HG03196 (cell line): Measurements from ENCODE around the gene LRRC66.

Source experiments
- ATAC-seq: cut with Tn5 transposase; IDR thresholded peaks from one replicate; pipeline ENCODE4 v1.9.1; 2021; ENCODE audit not compliant: unreplicated experiment

Gene LRRC66

GRCh38 chr4:52012651-52013050, 7.5 kb downstream of the LRRC66 start:
- ATAC-seq = no peak

GRCh38 chr4:52010986-52011385, 9.2 kb downstream of the LRRC66 start:
- ATAC-seq = no peak

GRCh38 chr4:52006887-52007286, 13.3 kb downstream of the LRRC66 start:
- ATAC-seq = no peak

- ATAC-seq = no peak
These were observed 14.4 kb downstream of the LRRC66 start for GRCh38 chr4:52005604-52006273.

- ATAC-seq = no peak
These were observed 15.7 kb downstream of the LRRC66 start for GRCh38 chr4:52004414-52004813.

GRCh38 chr4:52001616-52002015, 18.5 kb downstream of the LRRC66 start:
- no peak for ATAC-seq

- no peak for ATAC-seq
These were observed 20.9 kb downstream of the LRRC66 start for GRCh38 chr4:51999250-51999649.

GRCh38 chr4:51998837-51999236, 21.3 kb downstream of the LRRC66 start:
- ATAC-seq = no peak

- ATAC-seq = no peak
These were observed 22.5 kb downstream of the LRRC66 start for GRCh38 chr4:51997647-51998046.

- ATAC-seq = no peak
These were observed 24.4 kb downstream of the LRRC66 start for GRCh38 chr4:51995647-51996220.

- no peak for ATAC-seq
These were observed 54.3 kb downstream of the LRRC66 start for GRCh38 chr4:51965862-51966261.

- no peak for ATAC-seq
These were observed 56.2 kb downstream of the LRRC66 start for GRCh38 chr4:51963841-51964517.

- ATAC-seq = no peak
These were observed 59.7 kb downstream of the LRRC66 start for GRCh38 chr4:51960486-51960885.

- no peak for ATAC-seq
These were observed 61.8 kb downstream of the LRRC66 start for GRCh38 chr4:51958199-51958968.
